NCI-H1092 treated with DMSO at 0.1 percent for 48 hours (cell line): ENCODE data around the gene ARHGEF9.
A peak's percentile ranks its signal among the peaks of the same experiment; 100 is the strongest.

ENCODE experiments used
- DNase-seq: peaks from one replicate; lab custom pipeline; 2025; lab: John Stamatoyannopoulos, UW

ARHGEF9 gene

GRCh38 chrX:63746715-63747114, 38.3 kb downstream of the ARHGEF9 start:
- DNase-seq = no peak

GRCh38 chrX:63746278-63746677, 38.7 kb downstream of the ARHGEF9 start:
- DNase-seq = no peak

- DNase-seq = no peak
These were observed 40.1 kb downstream of the ARHGEF9 start for GRCh38 chrX:63744850-63745394.

GRCh38 chrX:63743596-63743995, 41.4 kb downstream of the ARHGEF9 start:
- no peak for DNase-seq

GRCh38 chrX:63740382-63740781, 44.6 kb downstream of the ARHGEF9 start:
- DNase-seq = no peak

- no peak for DNase-seq
These were observed 45.1 kb downstream of the ARHGEF9 start for GRCh38 chrX:63739885-63740284.

GRCh38 chrX:63738696-63739095, 46.3 kb downstream of the ARHGEF9 start:
- DNase-seq = no peak

GRCh38 chrX:63737131-63737921, 47.7 kb downstream of the ARHGEF9 start:
- DNase-seq = no peak

GRCh38 chrX:63735882-63736281, 49.1 kb downstream of the ARHGEF9 start:
- no peak for DNase-seq

- DNase-seq = no peak
These were observed 64.7 kb downstream of the ARHGEF9 start for GRCh38 chrX:63720293-63720692.

- DNase-seq = no peak
These were observed 65.4 kb downstream of the ARHGEF9 start for GRCh38 chrX:63719633-63720032.

- DNase-seq = no peak
These were observed 66.9 kb downstream of the ARHGEF9 start for GRCh38 chrX:63718010-63718694.

GRCh38 chrX:63713526-63713925, 71.5 kb downstream of the ARHGEF9 start:
- no peak for DNase-seq

GRCh38 chrX:63708801-63709200, 76.2 kb downstream of the ARHGEF9 start:
- DNase-seq = no peak

- DNase-seq = no peak
These were observed 82.5 kb downstream of the ARHGEF9 start for GRCh38 chrX:63702556-63702955.

- peak; percentile 32 for DNase-seq
These were observed 97.9 kb downstream of the ARHGEF9 start for GRCh38 chrX:63686878-63687714.

GRCh38 chrX:63680423-63680822, 104.6 kb downstream of the ARHGEF9 start:
- DNase-seq = no peak

GRCh38 chrX:63679432-63679831, 105.6 kb downstream of the ARHGEF9 start:
- no peak for DNase-seq

- no peak for DNase-seq
These were observed 109.3 kb downstream of the ARHGEF9 start for GRCh38 chrX:63675716-63676115.

GRCh38 chrX:63673896-63674295, 111.1 kb downstream of the ARHGEF9 start:
- no peak for DNase-seq

GRCh38 chrX:63664741-63665140, 120.3 kb downstream of the ARHGEF9 start:
- DNase-seq = no peak

GRCh38 chrX:63664083-63664482, 120.9 kb downstream of the ARHGEF9 start:
- DNase-seq = no peak
